EH (cell line): ENCODE data around the gene SELENOM.

Experiments
- DNase-seq: peaks from one replicate; pipeline ENCODE4 v3.0.0-alpha.2; 2015; ENCODE audit warnings: low read depth

Gene SELENOM

DNA sequence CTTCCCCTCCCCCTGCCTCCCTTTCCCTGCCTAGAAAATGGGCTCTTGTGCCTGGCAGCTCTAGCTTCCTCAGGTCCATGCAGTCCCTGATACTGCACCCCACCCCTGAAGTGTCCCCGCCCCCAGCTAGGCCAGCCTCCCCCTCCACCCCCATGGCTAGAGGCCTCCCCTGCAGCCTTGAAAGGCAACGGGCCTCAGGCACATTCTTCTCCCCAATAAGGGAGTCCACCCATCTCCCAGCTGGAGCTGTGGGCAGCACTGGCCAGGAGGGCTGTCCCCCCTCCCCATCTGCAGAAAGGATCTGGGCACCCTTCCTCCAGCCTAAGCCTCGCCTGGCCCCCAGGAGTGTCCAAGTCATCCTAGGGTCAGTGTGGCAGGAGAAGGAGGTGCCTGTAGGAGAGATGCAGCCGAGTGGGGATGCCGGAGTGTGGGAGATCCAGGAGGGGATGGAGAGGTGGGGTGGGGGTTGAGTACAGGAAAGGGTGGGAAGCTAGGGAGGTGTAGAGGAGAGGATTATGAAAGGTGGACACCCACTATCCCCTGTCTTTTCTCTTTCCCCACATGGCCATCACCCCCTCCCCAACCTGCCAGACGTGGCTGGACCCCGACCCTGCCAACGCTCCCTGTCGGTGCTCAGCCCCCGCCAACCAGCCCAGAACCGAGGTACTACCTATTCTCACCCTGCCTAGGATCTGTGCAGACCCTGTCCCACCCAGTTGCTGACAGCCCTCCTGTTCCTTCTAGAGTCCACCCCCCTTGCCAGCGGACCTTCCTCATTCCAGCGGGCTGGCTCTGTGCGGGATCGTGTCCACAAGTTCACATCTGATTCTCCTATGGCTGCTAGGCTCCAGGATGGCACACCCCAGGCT is 16.9 kb downstream of the SELENOM start:
- peak; percentile 59 for DNase-seq

DNA sequence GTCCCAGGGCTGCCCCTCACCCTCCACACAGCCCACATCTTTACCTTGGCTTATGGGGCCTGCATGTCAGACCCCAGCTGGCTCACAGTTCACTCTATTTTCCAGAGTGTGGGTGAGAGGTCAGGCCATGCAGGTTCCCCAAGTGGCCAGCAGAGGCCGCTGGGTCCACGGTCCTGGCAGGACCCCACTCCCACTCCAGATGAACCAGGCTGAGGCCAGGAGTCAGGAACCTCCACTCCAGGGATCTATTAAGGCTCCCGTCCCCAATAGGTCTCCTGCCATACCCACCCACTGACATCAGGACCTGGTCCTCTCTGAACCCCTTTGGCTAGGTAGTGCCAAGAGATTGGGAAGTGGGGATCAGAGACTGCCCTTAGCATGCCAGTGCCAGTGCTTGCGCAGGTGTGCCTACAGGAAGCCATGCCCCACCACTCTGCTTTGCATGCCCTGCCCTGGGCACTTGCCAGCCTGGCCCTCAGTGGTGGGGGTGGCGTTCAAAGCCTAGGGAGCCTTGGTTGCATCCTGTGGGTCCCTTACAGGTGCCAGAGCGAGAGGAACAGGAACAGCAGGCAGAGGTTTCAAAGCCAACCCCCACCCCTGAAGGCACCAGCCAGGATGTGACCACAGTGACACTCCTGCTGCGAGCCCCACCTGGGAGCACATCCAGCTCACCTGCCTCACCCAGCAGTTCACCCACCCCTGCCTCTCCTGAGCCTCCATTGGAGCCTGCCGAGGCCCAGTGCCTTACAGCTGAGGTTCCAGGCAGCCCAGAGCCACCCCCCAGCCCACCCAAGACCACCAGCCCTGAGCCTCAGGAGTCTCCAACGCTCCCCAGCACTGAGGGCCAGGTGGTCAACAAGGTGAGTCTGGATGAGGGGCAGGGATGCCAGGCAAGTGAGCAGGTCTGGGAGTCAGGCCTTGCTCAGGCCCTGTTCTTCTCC is 17.9 kb downstream of the SELENOM start:
- peak; percentile 51 for DNase-seq

DNA sequence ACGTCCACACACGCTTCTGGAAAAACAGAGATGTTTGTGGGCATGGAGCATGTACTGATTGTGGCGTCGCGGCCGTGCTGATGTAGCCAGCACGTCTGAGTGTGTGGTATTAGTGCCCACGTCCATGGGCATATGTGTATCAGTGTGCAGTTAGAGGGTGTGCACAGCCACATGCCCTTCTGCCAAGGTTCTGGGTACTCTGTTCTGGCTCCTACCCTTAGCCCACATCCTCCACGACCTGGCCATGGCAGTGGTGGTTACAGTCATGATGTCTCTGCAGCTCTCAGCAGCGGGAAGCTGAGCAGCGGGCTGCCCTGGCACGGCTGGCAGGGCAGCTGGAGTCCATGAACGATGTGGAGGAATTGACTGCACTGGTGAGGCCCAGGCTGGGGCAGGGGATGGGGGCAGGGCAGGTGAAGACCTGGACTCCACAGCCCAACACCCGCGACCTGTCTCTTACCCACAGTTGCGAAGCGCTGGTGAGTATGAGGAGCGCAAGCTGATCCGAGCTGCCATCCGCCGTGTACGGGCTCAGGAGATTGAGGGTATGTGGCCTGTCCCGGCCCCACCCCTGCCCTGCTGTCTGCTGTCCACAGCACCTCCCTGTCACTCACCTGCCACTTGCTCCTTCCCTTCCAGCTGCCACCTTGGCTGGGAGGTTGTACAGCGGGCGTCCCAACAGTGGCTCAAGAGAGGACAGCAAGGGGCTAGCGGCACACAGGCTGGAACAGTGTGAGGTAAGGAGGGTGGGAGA is 19.0 kb downstream of the SELENOM start:
- DNase-seq, result no peak

DNA sequence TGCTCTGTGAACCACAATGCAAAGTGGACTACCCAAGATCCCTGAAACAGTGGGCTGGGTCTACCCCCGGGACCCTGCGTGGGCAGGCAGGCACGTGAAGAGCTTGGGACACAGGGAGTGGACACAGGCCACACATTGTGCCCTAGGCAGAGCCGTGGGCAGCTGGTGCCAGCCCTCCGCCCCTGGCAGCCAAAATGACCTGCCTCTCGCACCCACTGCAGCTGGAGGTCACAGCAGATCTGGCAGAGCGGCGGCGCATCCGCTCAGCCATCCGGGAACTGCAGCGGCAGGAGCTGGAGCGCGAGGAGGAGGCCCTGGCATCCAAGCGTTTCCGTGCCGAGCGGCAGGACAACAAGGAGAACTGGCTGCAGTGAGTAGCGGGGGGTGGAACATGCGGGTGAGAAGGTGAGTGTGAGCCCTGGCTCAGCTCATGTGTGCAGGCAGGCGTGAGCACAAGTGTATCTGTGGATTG is 19.6 kb downstream of the SELENOM start:
- DNase-seq, result no peak

DNA sequence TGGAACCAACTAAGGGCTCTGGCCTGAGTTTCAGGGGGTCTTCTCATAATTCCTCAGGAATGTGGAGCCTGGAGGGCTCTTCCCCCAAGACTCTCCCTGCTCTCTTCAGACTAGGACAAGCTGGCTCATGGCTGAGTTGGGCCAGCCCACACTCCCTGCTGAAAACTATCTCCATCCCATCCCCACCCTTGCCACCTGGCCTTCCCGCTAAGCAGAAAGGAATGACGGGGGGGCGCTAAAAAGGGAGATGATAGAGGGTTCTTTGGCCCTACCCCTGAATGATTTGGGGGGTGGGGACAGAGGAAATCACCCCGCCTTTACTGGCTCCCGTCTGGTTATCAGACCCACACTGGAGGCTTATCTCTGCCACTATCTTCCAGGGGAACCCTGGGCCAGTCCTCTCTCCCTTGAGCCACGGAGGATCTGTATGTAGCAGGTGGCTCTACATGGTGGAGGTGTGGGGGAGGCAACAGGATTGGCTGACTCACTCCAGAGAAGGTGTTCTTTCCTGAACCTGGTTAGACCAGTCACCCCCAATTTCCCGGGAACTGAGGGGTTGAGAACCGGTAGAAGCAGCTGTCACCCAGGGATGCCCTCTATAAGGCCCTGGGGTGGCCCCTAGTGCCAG is 20.6 kb downstream of the SELENOM start:
- DNase-seq, result no peak

DNA sequence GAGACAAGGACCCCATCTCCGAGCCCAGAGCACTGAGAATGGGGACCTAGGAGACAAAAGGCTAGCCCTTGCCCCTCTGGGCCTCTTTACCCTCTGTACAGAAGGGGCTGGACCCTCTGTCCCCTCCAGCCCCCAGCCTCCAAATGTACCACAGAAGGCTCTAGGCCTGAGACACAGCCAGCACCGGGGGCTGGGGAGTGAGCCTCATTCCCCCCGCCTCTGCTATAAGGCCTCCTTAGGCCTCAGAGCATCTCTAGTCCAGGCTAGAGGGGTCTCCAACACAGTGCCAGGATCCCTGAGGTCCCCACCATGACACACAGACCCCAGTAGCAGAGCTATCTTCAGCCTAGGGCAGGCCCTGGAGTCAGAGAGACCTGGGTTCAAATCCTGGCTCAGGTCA is 21.4 kb downstream of the SELENOM start:
- DNase-seq, result no peak

DNA sequence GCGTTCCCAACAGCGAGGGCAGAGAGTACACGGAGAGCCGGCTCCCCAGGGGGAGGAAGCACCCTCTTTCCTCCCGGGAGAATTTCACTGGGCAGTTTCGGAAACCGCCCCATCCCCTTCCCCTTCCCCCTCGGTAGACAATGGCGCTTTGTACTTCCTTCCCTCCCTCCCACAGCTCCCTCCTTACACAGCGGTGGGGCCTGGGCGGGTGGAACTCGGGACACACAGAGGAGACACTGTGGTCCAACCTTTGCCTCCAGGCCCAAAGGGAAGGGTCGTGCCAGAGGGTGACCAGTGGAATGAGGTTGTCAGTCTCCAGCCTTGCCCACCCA is 21.9 kb downstream of the SELENOM start:
- DNase-seq, result peak; percentile 25

DNA sequence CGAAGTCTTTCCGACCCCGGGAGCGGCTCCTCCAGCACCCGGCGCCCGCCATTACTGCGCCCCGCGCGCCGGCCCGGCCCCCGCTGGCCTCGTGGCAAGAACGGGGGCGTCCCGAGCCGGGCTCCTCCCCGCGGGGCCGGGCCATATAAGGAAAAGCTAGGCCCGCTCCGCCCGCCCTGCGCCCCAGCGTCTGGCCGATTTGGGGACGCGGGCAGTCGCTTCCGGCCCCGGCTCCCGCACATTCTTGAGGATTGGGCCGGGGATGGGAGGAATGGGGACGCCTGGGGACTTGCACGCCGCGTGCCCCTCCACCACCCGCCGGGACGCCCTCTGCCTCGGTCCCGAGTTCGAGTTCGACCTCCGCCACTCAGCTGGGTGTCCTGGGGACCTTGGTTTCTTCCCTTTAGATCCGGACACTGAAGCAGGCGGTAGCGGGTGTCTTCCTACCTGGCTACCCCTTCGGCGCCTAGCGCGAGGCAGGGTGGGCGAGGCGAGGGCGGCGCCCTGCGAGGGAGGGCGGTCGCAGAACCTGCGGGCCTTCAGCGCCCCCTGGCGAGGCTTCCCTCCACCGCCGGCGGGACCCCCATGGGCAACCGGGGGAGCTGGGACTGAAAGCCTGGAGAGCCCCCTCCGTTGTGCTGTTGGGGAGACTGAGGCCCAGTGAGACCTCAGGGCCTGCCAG is 22.4 kb downstream of the SELENOM start:
- DNase-seq, result peak; percentile 91

DNA sequence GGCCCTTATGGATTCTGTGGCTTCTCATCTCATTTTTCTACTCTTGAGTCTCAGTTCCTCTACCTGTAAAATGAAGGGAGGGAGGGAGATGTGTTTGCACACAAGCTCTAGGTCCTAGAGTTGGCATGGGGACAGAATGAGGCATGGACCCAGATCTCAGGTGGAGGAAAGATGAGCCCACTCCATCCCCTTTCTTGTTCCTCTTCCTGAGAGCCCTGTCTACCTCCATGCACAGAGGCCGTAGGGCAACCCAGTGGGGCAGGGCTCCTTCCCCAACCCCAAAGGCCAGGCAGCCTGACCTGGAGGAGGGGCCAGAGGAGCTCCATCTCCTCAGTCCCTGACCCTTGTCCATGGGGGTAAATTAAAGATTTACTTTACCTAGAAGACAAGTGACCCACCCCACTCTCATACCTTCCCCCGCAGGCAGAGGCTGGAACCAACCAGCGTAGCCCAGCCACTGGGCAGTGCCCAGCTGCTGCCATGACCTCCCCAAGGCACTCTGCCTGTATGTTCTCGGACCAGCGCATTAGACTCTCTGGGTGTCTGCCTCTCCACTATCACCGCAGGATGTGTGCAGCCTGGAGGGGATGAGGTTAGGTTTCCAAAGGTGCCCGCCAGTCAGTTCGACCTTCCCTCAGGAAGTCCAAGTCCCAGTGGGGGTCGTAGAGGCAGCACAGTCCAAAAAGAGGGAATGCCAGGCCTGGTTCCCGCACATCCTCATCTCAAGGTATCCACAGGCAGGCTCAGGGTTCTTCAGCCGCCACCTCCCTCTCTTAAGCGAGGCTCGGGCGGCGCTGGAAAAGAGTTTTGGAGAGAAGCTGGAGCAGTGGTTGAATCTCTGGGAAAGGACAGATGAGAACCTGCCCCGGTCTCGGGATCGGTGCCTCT is 23.2 kb downstream of the SELENOM start:
- DNase-seq, result peak; percentile 36

GRCh38 chr22:31083377-31083768 is 24.0 kb downstream of the SELENOM start:
- no peak for DNase-seq

GRCh38 chr22:31082606-31083376 is 24.6 kb downstream of the SELENOM start:
- DNase-seq, result peak; percentile 76

- DNase-seq, result peak; percentile 73
These were observed 25.3 kb downstream of the SELENOM start for GRCh38 chr22:31081963-31082605.

DNA sequence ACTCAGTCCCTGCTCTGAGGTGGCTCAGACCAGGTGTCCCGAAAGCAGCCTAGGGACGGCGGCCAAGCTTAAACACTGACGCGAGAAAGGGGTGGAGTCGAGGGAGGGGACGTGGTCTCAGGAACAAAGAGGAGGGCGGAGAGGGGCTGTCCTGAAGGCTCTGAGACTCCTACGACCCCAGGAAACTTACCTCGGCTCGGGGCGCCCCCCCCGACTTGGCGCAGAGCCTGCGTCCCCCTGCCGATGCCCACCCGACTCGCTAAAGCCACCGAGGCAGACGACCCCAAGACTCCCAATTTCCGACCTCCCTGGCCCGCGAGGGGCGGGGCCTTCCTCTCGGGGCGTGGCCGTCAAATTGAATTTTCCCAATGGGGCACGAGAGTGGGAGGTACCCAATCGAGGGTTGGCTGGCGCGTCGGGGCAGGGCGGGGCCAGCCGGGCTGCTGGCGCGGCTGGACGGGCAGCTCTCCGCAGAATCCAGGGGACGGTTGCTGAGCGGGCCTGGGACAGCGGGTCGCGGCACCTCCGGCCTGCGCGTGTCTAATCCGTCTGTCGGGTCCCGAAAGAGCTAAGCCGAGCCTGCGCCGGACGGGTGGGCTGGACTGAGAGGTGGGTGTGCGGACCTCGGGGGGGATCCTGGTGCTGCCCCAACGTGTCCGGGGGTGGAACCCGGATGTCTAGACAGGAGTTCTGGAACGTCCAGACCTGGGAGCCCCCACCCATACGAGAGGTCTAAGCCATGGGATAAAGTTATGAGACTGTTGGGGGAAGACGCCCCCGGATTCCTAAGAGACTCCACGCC is 26.3 kb downstream of the SELENOM start, which contains the start of gene SMTN:
TSS of gene SMTN (plus strand) at position 471 of the 802 bp plus-strand sequence. CDS start 1,941 bp downstream, outside the sequence.
- peak; percentile 91 for DNase-seq

- no peak for DNase-seq
These were observed 27.1 kb downstream of the SELENOM start for GRCh38 chr22:31080164-31080847.

GRCh38 chr22:31079095-31079642 is 28.2 kb downstream of the SELENOM start:
- no peak for DNase-seq

DNA sequence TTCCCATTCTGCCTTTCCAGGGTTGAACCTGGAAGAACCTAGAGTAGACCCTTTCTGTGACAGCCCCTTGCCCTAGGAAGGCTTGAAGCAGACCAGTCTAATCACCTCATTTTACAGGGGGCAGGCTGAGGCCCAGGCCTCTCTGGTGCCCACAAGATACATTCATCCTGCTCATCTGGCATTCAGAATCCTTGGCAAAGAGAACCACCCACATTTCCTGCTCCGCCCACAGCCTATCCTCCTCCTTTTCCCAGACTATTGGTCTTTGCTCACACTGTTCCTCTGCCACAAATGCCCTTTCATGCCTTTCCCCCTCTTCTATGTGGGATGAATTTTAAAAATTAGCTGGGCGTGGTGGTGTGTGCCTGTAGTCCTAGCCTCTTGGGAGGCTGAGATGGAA is 29.0 kb downstream of the SELENOM start:
- peak; percentile 63 for DNase-seq

- no peak for DNase-seq
These were observed 29.7 kb downstream of the SELENOM start for GRCh38 chr22:31077681-31078080.
